Rectal smooth muscle tissue (tissue), 1 donor: ENCODE measurements around the gene YBX1.
"Not testable (repeated sequence)": the region's sequence is repeated elsewhere in the genome, so short reads cannot be mapped to it uniquely, and the experiment has no call there.

Experiments
- H3K27ac ChIP-seq: one replicate; pipeline ENCODE4 v1.7.0; 2013; ENCODE audit warnings: low read depth, low read length, inconsistent platforms
- H3K27me3 ChIP-seq: one replicate; pipeline ENCODE4 v1.7.0; 2013; ENCODE audit warnings: low read length; ENCODE audit not compliant: control insufficient read depth, insufficient read depth
- H3K36me3 ChIP-seq: one replicate; pipeline ENCODE4 v1.7.0; 2013; ENCODE audit warnings: low read length; ENCODE audit not compliant: control insufficient read depth, insufficient read depth
- H3K4me1 ChIP-seq: one replicate; pipeline ENCODE4 v1.7.0; 2013; ENCODE audit warnings: low read length; ENCODE audit not compliant: control insufficient read depth, insufficient read depth
- H3K4me3 ChIP-seq: one replicate; pipeline ENCODE4 v1.7.0; 2013; ENCODE audit warnings: low read length
- H3K9ac ChIP-seq: one replicate; pipeline ENCODE4 v1.7.0; 2013; ENCODE audit warnings: low read length

YBX1 gene

DNA sequence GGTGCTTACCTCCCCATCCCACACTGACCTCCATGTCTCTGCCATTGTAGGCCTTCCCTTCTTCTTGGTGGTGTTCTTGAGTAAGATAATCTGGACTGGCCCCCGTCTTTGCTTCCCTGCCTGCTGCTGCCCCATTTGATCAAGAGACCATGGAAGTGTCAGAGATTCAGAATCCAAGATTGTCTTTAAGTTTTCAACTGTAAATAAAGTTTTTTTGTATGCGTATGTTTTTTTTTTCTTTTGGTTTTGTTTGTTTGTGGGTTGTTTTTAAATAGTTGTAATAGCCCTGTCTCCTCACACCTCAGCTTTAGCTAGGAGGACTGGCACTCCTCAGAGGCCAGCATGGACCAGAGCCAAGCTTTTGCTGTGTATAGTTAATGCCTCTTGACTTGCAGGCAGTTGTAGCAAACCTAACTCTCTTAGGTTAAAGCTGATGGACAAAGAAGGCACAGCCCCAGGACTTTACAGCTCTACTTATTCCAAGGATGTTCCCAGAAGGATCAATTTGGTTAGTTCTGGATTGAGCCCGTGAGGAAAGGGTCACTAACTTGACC is 5.6 kb upstream of the YBX1 start:
- peaks cover 5% of the 10 kb centered on the region for H3K4me1 ChIP-seq
- no peak overlapping the region for H3K4me3 ChIP-seq
- H3K27me3 ChIP-seq = no peaks in the 10 kb centered on the region
- H3K9ac ChIP-seq = no peak overlapping the region
- no peaks in the 10 kb centered on the region for H3K36me3 ChIP-seq
- H3K27ac ChIP-seq = no peak overlapping the region

DNA sequence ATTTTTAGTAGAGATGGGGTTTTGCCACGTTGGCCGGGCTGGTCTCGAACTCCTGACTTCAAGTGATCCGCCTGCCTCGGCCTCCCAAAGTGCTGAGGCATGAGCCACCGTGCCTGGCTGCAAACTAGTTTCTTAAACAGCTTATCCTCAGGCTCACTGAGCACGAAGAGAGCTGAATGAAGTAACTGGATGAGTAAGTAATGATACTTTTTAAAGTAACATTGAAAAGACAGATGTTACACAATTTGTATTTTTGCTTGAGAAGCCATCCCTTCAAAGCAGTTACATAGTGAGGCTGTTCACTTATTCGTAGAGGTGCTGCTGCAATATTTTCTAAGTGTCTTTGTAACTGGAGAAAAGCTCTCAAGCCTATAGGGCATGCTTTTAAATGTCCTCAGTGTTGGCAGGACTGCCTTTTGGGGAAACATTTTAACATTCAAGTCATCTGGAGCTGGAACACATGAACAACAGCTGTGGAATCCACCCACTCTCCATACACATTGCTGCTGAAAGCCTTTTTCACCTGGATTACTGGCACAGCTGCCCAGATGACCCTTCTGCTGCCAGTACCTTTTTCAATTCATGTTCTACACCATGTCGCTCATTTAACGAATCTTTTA is 2.7 kb upstream of the YBX1 start:
- no peak overlapping the region for H3K27ac ChIP-seq
- peaks cover 4% of the 10 kb centered on the region for H3K36me3 ChIP-seq
- no peak overlapping the region for H3K9ac ChIP-seq

DNA sequence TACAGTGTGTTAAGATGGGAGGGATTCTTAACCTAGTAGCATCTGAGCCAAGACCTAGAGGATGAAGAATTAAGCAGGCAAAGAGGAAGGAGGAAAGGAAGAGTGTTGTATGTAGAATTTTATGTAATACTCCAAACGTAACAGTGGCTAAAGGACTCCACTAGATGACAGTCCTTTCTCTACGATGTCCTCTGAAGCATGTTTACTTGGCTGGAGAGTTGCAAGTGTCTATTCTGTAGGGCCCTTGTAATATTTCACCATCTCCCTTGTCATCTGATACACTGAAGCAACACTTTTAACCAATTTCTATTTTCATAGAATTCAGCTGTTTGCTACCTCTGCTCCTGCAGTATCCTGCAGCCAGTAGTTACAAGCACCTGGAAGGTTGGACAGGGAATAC is 2.2 kb upstream of the YBX1 start:
- Histone ChIP-seq H3K9ac (no peak overlapping the region), H3K4me1 (peaks cover 16% of the 10 kb centered on the region), H3K4me3 (no peak overlapping the region), H3K27me3 (no peaks in the 10 kb centered on the region), H3K27ac (no peak overlapping the region), H3K36me3 (peaks cover 4% of the 10 kb centered on the region)

More for the DNA sequence above, 2.7 kb upstream of the YBX1 start:
- Histone ChIP-seq H3K4me1 (peaks cover 16% of the 10 kb centered on the region), H3K27me3 (no peaks in the 10 kb centered on the region), H3K4me3 (no peak overlapping the region)

DNA sequence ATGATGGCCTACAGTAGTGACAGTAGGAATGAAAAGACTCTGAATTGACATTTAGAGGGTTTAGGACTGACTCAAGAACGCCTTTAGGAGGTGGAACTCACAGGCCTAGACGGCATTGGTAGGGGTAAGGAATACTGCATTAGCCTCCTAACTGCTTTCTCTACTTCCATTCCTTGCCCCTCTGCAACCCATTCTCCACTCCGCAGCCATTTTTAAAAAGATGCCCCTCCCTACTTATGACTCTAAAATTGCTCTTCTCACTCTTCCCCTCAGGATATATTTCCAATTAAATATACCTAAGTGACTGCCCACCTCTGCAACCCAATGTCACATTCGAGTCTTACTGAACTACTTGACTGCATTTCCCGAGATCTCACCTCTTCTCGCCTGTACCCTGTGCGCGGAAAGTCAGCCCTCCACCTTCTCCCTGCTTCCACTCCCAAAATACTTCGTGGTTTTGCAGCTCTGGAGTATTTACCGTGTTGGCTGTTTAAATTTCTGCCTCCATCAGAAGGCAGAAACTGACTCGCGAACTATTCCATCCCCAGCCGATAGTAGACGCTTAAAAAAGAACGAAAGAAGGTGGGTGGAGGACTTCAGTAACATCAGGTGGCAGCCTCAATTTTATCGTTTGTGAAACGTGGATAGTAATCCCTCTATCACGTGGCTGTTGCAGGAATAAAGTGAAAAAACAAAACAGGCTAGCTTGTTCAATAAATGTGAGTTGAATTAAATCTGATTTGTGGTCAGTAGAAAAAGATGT is 1.1 kb upstream of the YBX1 start:
- Histone ChIP-seq H3K36me3 (peaks cover 4% of the 10 kb centered on the region), H3K27me3 (no peaks in the 10 kb centered on the region), H3K4me1 (peaks cover 16% of the 10 kb centered on the region), H3K4me3 (peak overlapping the region; percentile 75), H3K27ac (peak overlapping the region; percentile 87), H3K9ac (no peak overlapping the region)

DNA sequence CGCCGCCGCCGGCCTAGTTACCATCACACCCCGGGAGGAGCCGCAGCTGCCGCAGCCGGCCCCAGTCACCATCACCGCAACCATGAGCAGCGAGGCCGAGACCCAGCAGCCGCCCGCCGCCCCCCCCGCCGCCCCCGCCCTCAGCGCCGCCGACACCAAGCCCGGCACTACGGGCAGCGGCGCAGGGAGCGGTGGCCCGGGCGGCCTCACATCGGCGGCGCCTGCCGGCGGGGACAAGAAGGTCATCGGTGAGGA is 193 bp downstream of the YBX1 start:
- not testable (repeated sequence) for H3K36me3 ChIP-seq, H3K27me3 ChIP-seq, H3K9ac ChIP-seq
- H3K27ac ChIP-seq = peak overlapping the region; percentile 77
- peaks cover 16% of the 10 kb centered on the region for H3K4me1 ChIP-seq
- peak overlapping the region; percentile 67 for H3K4me3 ChIP-seq

DNA sequence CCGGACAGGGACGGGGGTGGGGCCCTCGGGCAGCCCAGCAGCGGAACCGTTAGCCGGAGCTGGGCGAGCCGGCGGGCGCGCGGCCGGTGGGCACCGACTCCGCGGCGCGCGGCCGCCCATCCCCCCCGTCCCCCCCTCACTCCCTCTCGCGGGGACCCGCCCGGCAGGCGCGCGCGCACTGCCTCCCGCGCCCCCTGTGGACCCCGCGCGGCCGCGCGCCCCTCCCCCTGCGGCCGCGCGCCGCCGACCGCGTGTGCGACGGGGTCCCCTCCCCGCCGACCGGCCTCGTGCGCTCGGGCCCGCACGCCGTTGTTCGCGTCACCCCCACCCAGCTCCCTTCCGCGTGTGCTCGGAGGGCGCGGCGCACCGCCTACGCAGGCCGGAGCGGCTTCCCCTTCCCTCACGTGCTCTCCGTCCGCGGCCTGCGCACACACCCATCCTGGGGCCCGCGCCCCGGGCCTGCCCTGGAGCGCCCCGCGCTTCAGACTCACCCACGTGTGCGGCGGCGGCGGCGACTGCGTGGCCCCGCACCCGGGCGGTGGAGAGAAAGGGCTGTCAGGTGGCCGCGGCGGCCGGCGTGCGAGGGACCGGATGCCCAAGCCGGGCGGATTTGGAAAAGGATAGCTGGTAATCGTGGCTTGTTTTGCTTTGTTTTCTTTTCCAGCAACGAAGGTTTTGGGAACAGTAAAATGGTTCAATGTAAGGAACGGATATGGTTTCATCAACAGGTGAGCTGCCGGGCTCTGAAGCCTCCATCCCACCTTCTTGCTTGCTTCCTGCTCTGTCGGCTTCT is 717 bp downstream of the YBX1 start:
- Histone ChIP-seq H3K36me3 (peaks cover 4% of the 10 kb centered on the region), H3K4me3 (peak overlapping the region; percentile 67), H3K9ac (no peak overlapping the region), H3K4me1 (peaks cover 16% of the 10 kb centered on the region), H3K27me3 (no peaks in the 10 kb centered on the region), H3K27ac (peak overlapping the region; percentile 77)

DNA sequence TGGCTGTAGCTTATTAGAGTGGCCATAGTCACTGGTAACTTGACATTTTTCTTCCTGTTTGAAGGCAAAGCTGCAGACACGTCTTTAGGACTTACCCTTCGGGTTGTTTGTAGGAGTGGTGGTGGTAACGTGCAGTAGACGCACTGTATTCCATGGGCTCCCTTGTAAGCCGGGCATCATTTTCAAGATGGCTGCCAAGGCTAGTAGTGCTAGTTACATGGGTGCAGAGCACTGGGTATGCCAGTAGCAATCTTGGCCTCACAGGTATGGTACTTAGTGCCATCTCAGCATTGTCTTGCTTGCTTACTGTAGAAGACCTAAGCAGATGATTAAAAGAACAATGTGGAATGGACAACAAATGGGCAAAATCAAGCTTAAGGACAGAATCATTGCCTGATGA is 1.9 kb downstream of the YBX1 start:
- H3K9ac ChIP-seq = no peak overlapping the region
- H3K4me1 ChIP-seq = peaks cover 16% of the 10 kb centered on the region
- peaks cover 4% of the 10 kb centered on the region for H3K36me3 ChIP-seq
- H3K27ac ChIP-seq = no peak overlapping the region
- no peaks in the 10 kb centered on the region for H3K27me3 ChIP-seq
- H3K4me3 ChIP-seq = peak overlapping the region; percentile 67

DNA sequence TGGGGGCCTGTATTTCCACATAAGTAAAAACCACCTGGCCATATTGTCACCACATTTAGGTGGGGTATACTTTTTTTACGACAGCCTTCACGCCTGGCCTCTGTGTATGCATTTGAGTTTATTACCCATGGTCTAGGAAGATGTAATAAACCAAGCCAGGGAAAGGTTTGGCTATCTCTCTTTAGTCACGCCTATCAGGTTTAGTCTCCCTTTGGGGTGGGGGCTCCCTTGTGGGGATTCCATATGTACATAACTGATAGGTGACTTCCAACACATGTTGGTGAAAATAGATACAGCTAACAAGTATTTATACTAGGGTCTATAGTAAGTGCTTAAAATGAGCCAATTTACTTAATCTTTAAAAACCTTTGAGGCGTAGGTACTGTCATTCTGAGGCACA is 4.2 kb downstream of the YBX1 start:
- H3K4me3 ChIP-seq = no peak overlapping the region

DNA sequence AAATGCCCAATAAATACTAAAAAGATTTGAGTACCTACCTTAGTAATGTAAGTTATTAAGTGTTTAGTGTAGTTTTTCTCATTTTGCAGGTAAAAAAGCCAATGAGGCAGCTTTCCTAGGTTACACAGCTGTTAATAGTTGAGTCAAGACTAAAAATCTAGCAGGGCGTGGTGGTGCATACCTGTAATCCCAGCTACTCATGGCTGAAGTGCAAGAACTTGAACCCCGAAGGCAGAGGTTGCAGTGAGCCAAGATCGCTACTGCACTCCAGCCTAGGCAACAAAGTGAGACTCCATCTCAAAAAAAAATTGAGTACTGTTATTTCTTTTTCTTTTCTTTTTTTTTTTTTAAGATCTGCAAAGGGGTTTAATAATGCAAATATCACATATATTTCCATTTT is 7.7 kb downstream of the YBX1 start:
- H3K27me3 ChIP-seq = no peaks in the 10 kb centered on the region
- H3K9ac ChIP-seq = no peak overlapping the region
- peaks cover 5% of the 10 kb centered on the region for H3K4me1 ChIP-seq
- H3K4me3 ChIP-seq = no peak overlapping the region
- H3K27ac ChIP-seq = no peak overlapping the region
- H3K36me3 ChIP-seq = no peaks in the 10 kb centered on the region

More for the DNA sequence above, 4.2 kb downstream of the YBX1 start:
- Histone ChIP-seq H3K36me3 (peaks cover 4% of the 10 kb centered on the region), H3K27me3 (no peaks in the 10 kb centered on the region), H3K9ac (no peak overlapping the region), H3K4me1 (peaks cover 17% of the 10 kb centered on the region), H3K27ac (no peak overlapping the region)

DNA sequence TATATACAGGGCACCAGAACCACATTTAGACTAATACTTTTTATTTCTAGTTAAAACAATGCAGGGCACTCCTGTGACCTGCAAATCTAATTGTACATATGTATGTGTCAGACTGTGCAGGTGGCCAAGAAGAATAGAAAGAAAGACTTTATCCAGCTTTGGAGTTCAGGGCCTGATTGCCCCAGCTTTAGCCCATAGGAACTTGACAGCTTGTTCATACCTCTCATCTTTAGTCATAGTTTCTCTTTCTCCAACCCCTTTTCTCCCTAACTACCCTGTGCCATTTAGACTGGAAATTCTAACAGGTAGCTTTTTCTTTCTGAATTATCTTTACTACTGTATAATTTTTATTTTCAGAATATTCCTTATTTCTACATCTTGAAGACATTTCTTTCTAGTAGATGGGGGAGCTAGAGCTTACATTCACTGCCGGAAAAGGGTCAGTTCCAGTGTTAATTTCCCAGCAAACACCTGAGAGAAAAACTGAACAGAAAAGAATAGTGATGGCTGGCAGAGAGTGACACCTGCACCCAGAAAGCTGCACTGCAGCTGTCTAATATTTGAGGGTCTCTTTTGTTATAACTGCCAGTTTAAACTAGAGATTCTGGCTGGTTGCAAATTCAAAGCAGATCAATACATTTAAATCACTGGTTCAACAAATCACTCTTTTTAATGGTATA is 8.4 kb downstream of the YBX1 start:
- H3K4me3 ChIP-seq = no peak overlapping the region
- no peaks in the 10 kb centered on the region for H3K36me3 ChIP-seq
- no peaks in the 10 kb centered on the region for H3K27me3 ChIP-seq
- H3K27ac ChIP-seq = no peak overlapping the region
- peaks cover 5% of the 10 kb centered on the region for H3K4me1 ChIP-seq
- no peak overlapping the region for H3K9ac ChIP-seq

DNA sequence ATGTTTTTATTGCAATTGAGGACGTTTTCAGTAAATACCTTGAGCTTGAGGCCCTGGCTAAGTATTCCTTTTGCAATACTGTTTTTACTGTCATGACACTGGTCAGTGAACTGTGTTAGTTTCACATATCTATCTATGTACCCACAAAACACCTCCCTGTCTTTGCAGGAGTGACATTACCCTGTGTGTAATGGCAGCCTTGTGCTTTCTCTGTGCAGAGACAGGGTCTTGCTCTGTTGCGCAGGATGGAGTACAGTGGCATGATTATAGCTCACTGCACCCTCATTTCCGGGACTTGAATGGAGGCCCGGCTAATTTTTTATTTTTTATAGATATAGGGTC is 8.9 kb downstream of the YBX1 start:
- Histone ChIP-seq H3K27ac (no peak overlapping the region), H3K4me3 (no peak overlapping the region), H3K9ac (peak overlapping the region; percentile 25), H3K4me1 (peaks cover 5% of the 10 kb centered on the region), H3K36me3 (peaks cover under 1% of the 10 kb centered on the region), H3K27me3 (no peaks in the 10 kb centered on the region)

DNA sequence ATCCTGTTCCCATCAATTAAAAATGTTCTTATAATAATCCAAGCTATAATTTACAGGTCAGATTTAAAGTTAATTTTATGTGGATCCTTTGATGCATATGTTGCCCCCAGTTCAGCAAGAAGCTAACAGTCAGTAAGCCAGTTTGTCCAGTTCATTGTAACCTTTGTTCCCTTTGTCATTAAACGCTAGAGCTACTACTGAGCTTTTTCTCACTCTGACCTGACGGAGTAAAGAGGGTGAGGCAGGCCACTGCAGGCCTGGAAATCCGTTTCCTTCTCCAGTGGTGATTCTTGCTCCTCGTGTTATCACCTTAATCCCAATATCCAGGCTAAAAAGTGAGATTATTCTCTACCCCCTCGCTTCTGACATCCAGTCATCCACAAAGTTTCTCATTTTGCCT is 10.2 kb downstream of the YBX1 start:
- no peak overlapping the region for H3K27ac ChIP-seq
- no peak overlapping the region for H3K9ac ChIP-seq
- no peaks in the 10 kb centered on the region for H3K27me3 ChIP-seq
- H3K4me1 ChIP-seq = peaks cover 5% of the 10 kb centered on the region
- H3K36me3 ChIP-seq = peaks cover 10% of the 10 kb centered on the region
- no peak overlapping the region for H3K4me3 ChIP-seq
